Parathyroid adenoma (tissue), 2 donors: ENCODE data around the gene FASTK.
"Not testable (repeated sequence)": the region's sequence is repeated elsewhere in the genome, so short reads cannot be mapped to it uniquely, and the experiment has no call there.

Experiments
- H2AFZ ChIP-seq: fragments of 300-600 bp; sonication (generic); one replicate; pipeline ENCODE4 v1.7.0; 2017; ENCODE audit warnings: antibody characterized with exemption, mild to moderate bottlenecking
- H3K27ac ChIP-seq: fragments of 300-600 bp; sonication (generic); one replicate; pipeline ENCODE4 v1.7.0; 2017
- H3K27me3 ChIP-seq: fragments of 300-600 bp; sonication (generic); one replicate; pipeline ENCODE4 v1.7.0; 2017; ENCODE audit warnings: low read length; ENCODE audit not compliant: control insufficient read depth, insufficient read depth
- H3K36me3 ChIP-seq: fragments of 300-600 bp; sonication (generic); one replicate; pipeline ENCODE4 v1.7.0; 2017; ENCODE audit warnings: low read length; ENCODE audit not compliant: control insufficient read depth, insufficient read depth
- H3K4me1 ChIP-seq: fragments of 300-600 bp; sonication (generic); one replicate; pipeline ENCODE4 v1.7.0; 2017; ENCODE audit warnings: control low read depth
- H3K4me2 ChIP-seq: fragments of 300-600 bp; sonication (generic); one replicate; pipeline ENCODE4 v1.7.0; 2017; ENCODE audit warnings: low read length
- H3K4me3 ChIP-seq: fragments of 300-600 bp; sonication (generic); one replicate; pipeline ENCODE4 v1.7.0; 2017; ENCODE audit warnings: low read depth, low read length
- H3K79me2 ChIP-seq: fragments of 300-600 bp; sonication (generic); one replicate; pipeline ENCODE4 v1.7.0; 2017; ENCODE audit warnings: control low read depth
- H3K9ac ChIP-seq: fragments of 300-600 bp; sonication (generic); one replicate; pipeline ENCODE4 v1.7.0; 2017; ENCODE audit warnings: mild to moderate bottlenecking
- H3K9me3 ChIP-seq: fragments of 300-600 bp; sonication (generic); one replicate; pipeline ENCODE4 v1.7.0; 2017; ENCODE audit warnings: low read length; ENCODE audit not compliant: control insufficient read depth
- TF ChIP-seq, protein P1 (sequence below): fragments of 300-600 bp; sonication (generic); IDR thresholded peaks from one replicate; pipeline ENCODE4 v1.7.0; 2017; ENCODE audit warnings: antibody characterized with exemption, mild to moderate bottlenecking
- donor health status: primary hyperparathyroidism.

Gene FASTK

DNA sequence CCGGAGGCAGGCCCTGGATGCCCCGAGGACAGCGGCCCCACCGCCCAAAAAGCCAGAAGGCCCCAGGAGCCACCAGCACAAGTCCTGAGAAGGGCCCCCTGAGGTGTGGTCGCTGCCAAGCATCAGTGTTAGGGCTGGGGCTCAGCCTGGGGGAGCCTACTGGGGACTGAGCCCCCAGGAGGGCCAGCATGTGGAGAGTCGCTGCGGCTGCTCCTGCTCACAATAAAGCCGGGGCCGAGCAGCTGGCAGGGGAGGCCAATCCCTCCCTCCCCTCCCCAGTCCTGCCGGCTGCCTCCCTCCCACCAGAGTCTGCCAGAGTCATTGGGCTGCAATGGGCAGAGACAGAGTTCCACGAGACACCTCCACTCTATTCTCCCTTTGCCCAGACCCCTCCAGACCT is 35.3 kb downstream of the FASTK start:
- Histone ChIP-seq H3K27me3 (no peaks in the 10 kb centered on the region), H3K79me2 (no peaks in the 10 kb centered on the region), H3K4me2 (no peak overlapping the region), H2AFZ (no peak overlapping the region), H3K4me3 (no peak overlapping the region), H3K9me3 (no peaks in the 10 kb centered on the region), H3K36me3 (no peaks in the 10 kb centered on the region), H3K27ac (no peak overlapping the region), H3K4me1 (peaks cover 21% of the 10 kb centered on the region), H3K9ac (no peak overlapping the region)
- TF ChIP-seq, protein P1, sequence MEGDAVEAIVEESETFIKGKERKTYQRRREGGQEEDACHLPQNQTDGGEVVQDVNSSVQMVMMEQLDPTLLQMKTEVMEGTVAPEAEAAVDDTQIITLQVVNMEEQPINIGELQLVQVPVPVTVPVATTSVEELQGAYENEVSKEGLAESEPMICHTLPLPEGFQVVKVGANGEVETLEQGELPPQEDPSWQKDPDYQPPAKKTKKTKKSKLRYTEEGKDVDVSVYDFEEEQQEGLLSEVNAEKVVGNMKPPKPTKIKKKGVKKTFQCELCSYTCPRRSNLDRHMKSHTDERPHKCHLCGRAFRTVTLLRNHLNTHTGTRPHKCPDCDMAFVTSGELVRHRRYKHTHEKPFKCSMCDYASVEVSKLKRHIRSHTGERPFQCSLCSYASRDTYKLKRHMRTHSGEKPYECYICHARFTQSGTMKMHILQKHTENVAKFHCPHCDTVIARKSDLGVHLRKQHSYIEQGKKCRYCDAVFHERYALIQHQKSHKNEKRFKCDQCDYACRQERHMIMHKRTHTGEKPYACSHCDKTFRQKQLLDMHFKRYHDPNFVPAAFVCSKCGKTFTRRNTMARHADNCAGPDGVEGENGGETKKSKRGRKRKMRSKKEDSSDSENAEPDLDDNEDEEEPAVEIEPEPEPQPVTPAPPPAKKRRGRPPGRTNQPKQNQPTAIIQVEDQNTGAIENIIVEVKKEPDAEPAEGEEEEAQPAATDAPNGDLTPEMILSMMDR: no peak

DNA sequence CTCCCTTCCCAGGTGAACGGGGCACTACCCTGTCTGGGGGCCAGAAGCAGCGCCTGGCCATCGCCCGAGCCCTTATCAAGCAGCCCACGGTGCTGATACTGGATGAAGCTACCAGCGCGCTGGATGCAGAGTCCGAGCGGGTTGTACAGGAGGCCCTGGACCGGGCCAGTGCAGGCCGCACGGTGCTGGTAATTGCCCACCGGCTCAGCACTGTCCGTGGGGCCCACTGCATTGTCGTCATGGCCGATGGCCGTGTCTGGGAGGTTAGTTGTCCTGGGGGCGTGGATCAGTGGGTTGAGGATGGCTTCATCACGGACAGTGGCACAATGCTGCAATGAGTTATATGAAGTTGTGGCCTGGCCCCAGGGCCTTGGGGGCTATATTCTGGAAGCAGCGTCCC is 36.6 kb downstream of the FASTK start:
- Histone ChIP-seq H3K4me1 (peaks cover 21% of the 10 kb centered on the region), H3K4me3 (no peak overlapping the region), H3K9ac (no peak overlapping the region), H3K9me3 (no peaks in the 10 kb centered on the region), H3K27ac (no peak overlapping the region), H2AFZ (no peak overlapping the region), H3K79me2 (no peaks in the 10 kb centered on the region), H3K27me3 (no peaks in the 10 kb centered on the region), H3K4me2 (no peak overlapping the region), H3K36me3 (no peaks in the 10 kb centered on the region)
- TF ChIP-seq, protein P1: no peak

DNA sequence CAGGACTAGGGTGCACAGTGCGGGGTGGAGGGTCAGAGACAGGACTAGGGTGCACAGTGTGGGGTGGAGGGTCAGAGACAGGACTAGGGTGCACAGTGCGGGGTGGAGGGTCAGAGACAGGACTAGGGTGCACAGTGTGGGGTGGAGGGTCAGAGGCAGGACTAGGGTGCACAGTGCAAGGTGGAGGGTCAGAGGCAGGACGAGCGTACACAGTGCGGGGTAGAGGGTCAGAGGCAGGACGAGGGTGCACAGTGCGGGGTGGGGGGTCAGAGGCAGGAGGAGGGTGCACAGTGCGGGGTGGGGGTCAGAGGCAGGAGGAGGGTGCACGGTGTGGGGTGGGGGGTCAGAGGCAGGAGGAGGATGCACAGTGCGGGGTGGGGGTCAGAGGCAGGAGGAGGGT is 37.2 kb downstream of the FASTK start:
- not testable (repeated sequence) for H3K27ac ChIP-seq, H3K9me3 ChIP-seq, H3K79me2 ChIP-seq, H3K27me3 ChIP-seq, H3K9ac ChIP-seq, H2AFZ ChIP-seq, H3K4me2 ChIP-seq, H3K4me3 ChIP-seq, H3K36me3 ChIP-seq
- H3K4me1 ChIP-seq: peaks cover 17% of the 10 kb centered on the region

DNA sequence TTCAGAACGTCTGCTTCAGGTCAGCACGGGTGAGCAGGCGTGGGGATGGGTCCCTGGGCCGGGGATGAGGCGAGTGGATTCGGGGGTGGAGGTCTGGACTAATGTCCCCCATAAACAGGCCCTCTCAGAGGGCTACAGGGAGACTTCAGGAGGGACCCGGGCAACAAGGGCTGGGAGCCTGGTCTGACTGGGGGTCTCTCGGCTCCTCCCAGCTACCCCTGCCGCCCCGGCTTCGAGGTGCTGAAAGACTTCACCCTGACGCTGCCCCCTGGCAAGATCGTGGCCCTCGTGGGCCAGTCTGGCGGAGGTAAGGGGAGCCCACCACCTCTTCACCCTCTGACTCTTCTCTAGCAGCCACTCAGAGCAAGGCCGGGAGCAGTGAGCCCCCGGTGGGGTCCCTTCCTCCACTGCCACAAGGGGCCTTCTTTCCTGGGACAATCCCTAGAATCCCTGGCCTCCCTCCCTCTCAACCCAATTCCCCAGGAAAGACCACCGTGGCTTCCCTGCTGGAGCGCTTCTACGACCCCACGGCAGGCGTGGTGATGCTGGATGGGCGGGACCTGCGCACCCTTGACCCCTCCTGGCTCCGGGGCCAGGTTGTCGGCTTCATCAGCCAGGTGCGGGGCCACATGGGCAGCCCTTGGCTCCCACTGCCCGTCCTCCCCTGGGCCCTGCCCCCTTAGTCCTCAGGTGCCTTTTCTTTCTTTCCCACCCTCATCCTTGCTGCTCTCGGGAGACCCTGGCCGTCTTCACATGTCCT is 39.8 kb downstream of the FASTK start:
- H2AFZ ChIP-seq: no peak overlapping the region
- H3K4me3 ChIP-seq: no peak overlapping the region
- no peaks in the 10 kb centered on the region for H3K79me2 ChIP-seq
- TF ChIP-seq, protein P1: no peak
- no peaks in the 10 kb centered on the region for H3K9me3 ChIP-seq
- no peaks in the 10 kb centered on the region for H3K4me1 ChIP-seq
- H3K4me2 ChIP-seq: no peak overlapping the region
- no peak overlapping the region for H3K27ac ChIP-seq
- H3K27me3 ChIP-seq: no peaks in the 10 kb centered on the region
- no peaks in the 10 kb centered on the region for H3K36me3 ChIP-seq
- no peak overlapping the region for H3K9ac ChIP-seq

- Histone ChIP-seq H3K4me1 (no peaks in the 10 kb centered on the region), H3K9me3 (no peaks in the 10 kb centered on the region), H3K36me3 (no peaks in the 10 kb centered on the region), H3K4me3 (no peak overlapping the region), H3K27me3 (no peaks in the 10 kb centered on the region), H2AFZ (no peak overlapping the region), H3K27ac (no peak overlapping the region), H3K4me2 (no peak overlapping the region), H3K79me2 (peaks cover 2% of the 10 kb centered on the region), H3K9ac (no peak overlapping the region)
- TF ChIP-seq, protein P1: no peak
Observed at GRCh38 chr7:151039850-151040548, 40.6 kb downstream of the FASTK start.
